ENCODE results near the gene LPAR1. TPM values are rescaled to one million over a fixed set of nuclear protein-coding genes. Genes with fewer than 3 reads are reported as not detected.
A peak's percentile ranks its signal among the peaks of the same experiment; 100 is the strongest.

The LPAR1 gene
- total RNA-seq, 1 donor from 2014 or later: 7.5 TPM

- peak; percentile 51 for ATAC-seq
These were observed 938 bp downstream of the LPAR1 start for GRCh38 chr9:111037356-111037707.

DNA sequence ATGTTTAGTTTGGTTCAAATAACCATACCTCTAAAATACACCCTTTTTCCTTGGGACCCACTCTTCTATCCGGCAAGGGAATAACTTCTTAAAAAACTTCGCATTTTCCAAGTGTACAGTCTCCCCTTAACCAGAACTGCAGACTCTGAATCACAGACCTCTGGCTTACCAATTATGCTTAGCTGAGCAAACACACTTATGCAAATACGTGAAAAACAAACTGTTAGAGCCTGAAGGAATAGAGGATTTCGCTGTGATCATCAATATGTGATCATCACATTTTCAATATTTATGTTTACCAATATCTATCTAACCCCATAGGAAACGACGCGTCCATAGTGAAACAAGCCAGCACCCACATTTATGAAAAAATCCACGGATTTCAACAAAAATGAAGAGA lies 1.3 kb downstream of the LPAR1 start:
- peak; percentile 41 for ATAC-seq

- ATAC-seq: peak; percentile 51
These were observed 1.9 kb downstream of the LPAR1 start for GRCh38 chr9:111036429-111036789.

DNA sequence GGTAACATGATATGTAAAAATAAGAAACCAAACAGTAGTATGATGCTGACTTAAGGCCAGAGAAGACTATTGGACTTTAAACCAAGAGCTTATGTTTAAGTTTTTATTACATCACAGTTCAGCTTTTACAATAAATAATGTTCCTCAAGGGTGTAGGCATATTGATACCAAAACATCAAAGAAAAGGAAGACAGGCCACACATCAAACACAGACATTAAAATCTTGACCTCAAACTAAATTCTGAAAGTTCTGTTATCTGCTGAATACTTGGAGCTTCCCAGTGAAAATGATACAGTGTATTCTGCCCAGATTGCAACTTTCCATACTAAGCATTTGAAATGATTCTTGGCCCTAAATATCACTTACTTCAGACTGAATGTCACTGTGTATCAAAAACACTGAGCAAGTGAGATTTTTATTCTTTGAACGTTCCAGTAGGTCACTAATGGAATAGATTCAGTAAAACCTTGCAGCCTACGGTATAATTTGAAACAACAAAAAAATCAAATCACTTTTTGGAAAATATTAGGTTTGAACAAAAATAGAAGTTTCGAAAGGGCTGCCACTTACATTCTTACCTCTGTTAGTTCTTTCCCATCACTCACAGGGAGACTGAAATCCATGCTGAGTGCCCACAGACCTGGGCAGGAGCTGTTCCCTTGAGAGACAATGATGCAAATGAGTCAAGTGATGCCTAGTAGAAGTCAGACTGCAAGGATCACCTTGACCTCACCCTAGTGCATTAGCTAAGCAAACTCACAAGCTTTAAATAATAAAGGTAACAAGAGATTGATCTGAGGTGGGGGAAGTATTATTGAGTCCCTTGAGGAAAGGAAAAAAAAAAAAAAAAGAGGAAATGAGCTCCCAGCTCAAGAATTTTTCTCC lies 2.5 kb downstream of the LPAR1 start:
- no peak for ATAC-seq

GRCh38 chr9:111034898-111035539 lies 3.3 kb downstream of the LPAR1 start:
- no peak for ATAC-seq

GRCh38 chr9:111034170-111034897 lies 3.9 kb downstream of the LPAR1 start:
- no peak for ATAC-seq

DNA sequence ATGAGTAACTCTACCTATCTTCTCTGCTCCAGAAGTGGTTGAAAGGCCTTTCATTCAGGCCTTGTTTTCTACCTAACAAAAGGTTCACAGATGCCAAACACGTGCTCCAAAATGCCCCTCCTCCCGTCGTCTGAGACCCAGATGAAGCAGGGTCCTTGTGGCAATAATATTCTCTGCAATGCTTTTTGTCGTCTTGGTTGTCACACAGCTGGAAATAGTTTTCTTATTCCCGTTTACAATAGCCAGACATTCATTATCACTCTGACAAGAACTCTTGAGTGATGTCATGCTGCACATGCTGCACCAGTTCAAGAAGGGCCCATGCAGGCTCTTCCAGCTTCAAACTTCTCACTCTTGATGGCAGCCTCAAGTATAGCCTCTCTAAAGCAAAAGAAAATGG lies 7.8 kb downstream of the LPAR1 start:
- ATAC-seq: no peak

DNA sequence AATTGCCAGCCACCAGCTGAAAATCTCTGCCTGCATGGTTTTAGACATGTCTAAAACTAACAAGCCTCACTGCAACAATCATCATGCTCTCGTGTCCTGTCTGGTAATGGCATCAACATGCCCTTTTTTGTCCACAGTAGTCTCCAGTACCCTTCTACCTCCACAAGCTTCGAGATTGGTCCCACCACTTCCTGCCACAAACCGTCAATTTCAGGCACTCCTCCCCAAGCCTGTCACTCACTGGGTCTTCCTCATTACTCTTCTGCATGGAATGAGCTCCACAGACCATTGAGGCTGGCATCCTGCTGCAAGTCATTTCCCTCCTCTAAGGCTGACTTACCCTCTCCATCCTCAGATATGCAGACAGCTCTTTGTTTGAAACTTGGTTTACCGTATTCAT lies 9.0 kb downstream of the LPAR1 start:
- no peak for ATAC-seq

GRCh38 chr9:111027798-111028197 lies 10.5 kb downstream of the LPAR1 start:
- ATAC-seq: peak; percentile 49

GRCh38 chr9:111023128-111023527 lies 15.1 kb downstream of the LPAR1 start:
- ATAC-seq: no peak

DNA sequence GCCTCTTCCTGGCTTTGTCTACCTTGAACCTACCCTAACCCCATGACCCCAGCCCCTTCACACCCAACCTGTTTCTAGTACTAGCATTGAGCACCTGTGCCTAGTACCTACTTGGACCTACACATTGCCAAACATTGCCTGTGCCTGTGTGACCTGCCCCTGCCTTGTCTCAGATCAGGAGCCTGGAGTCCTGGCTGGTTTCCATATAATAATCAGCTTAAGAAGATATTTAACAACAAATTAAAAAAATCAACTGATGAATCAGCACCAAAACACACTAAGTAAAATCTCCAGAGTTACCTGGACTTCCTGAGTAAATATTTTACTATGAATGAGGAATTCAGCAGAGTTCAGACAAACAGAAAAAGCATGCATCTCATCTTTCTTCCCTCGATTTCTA lies 17.7 kb downstream of the LPAR1 start:
- no peak for ATAC-seq

DNA sequence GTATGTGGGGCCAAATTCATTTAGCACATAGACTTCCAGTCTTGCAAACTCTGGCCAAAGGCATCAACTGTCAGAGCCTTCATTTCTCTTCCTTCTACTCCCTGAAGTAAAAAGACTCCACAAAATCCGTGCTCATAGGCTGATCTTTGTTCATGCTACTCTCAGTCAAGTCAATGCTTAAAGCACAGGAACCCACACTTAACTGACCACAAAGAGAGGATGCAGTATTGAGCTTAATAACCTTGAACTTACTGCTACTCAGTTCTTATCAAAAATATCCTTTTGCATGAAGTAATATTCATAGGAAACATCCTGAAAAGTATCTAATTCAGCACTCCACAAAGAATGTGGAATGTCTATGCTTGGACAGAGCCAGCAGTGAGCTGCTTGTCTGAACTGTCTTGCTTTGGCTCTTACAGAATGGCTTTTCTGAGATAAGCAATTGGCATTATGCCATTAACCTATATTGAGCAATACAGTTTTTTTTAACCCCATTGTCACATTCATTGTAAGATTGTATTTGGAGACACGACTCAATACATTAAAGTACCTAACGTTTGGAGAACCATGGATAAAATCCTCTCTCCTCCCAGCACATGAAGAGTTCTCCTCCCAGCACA lies 21.7 kb downstream of the LPAR1 start:
- no peak for ATAC-seq

DNA sequence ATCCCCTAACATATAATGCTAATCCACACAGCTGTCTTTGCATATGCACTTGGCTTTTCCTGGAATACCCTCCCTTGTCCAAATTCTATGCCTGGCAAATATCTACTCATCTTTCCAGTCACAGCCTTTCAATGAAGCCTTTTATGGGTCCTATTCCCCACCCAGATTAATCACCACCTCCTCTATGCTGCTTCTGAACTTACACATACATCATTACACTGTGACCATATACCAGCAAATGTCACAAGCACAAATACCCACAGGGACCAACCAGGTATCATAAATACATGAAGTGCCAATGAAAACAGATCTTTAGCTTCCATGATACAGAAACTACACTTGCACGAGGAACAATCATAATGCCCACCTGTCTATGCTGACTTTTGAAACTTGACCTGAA lies 22.3 kb downstream of the LPAR1 start:
- no peak for ATAC-seq

- no peak for ATAC-seq
These were observed 24.6 kb downstream of the LPAR1 start for GRCh38 chr9:111013707-111014106.

- ATAC-seq: no peak
These were observed 25.0 kb downstream of the LPAR1 start for GRCh38 chr9:111013250-111013649.

- no peak for ATAC-seq
These were observed 29.9 kb downstream of the LPAR1 start for GRCh38 chr9:111008158-111009075.

DNA sequence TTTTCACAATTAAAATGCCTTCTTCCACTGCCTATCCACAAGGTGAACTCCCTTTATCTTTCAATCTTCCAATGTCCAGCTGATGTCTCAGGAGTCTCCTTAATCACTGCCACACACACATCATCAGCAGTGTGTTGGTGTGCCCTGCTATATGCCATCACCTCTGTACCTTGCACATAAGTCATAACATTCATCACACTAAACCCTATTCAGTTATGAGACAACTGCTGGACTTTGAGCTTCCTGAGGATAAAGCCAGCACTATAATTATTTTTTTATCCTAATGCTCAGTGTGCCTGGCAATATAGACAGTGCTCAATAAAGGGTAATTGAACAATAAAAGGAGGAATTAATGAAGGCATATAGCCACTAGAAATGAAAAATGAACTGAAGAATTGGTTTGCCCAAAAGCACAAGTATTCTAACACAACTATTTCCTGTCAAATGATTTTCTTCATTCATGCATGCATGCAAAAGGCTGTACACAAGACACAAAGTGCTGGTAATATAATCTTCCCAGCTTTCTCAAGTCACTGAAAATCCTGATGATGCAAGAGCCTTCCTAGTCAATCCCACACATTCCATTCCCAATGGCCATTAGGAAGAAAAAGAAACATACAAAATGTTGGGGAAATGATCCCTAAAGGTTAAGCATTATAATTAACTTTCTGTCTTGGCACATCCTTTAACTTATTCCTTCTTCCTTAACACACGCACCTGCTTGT lies 32.4 kb downstream of the LPAR1 start:
- no peak for ATAC-seq

- ATAC-seq: no peak
These were observed 33.3 kb downstream of the LPAR1 start for GRCh38 chr9:111004936-111005335.

DNA sequence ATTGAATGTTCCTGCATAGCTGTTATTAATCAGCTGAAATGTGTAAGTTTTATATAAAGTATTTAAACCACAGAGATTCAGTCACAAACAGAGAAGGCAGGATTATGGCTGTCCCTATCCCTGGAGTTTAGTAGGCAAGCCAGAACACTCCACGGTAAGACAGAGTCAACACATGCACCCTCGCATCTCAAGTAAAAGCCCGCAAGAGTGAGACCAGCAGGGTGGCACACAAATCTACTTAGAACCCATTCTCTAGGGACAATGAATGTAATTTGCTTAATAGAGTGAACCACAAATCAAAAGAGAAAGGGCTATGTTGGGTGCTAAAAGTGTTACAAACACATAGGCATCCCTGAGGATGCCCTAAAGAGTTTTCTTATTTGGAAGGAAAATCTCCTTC lies 35.1 kb downstream of the LPAR1 start:
- no peak for ATAC-seq

DNA sequence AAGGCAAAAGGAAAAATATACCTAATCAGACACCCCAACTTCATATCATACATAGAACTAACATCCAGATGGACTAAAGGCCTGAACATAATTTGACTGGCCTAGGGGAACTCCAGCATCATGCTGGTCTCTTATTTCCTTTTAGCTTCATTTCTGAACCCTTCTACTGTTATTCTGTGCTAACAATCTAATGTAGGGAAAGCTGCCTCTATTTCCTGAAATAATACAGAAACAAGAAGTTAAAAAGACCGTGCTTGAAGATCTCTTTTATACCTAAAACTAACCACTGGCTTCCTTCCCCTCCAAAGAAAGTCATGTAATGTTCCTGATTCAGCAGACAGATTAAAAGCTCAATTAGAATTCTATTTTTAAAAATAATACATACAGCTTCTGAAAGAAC lies 36.7 kb downstream of the LPAR1 start:
- no peak for ATAC-seq

- no peak for ATAC-seq
These were observed 38.1 kb downstream of the LPAR1 start for GRCh38 chr9:111000202-111000601.
